Measurements from ENCODE around the gene STRBP. TPM values are rescaled to one million over a fixed set of nuclear protein-coding genes. Genes with fewer than 3 reads are reported as not detected.

STRBP gene
- total and polyA plus RNA-seq, 2 of the 8 experiments (the other 6 are each of a cell fraction or from before 2014, with no cell fraction given), result 29.7 to 105 TPM

DNA sequence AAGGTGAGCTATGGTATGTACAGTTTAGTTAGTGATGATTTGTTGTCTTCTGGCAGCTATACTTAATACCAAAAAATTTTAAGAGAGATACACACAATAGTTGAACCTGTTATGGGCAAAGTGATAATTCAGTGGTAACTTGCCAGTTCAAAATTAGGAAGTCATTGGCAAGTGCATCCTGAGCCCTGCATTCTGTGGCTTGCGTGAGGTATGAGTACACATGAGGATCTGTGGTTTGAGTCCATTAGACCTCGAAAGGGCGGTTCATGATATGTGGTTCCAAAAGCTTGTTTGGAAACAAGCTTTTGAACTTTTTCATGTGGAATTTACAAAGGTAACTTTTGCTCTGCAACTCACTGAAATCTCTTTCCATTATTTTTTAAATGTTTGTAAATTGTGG is 187.9 kb downstream of the STRBP start (continued):
- TF ChIP-seq, protein P1, sequence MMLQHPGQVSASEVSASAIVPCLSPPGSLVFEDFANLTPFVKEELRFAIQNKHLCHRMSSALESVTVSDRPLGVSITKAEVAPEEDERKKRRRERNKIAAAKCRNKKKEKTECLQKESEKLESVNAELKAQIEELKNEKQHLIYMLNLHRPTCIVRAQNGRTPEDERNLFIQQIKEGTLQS (IDR thresholded peaks at IDR 0.05; ENCODE audit: insufficient read depth, low read depth, low read length), result no peak
- TF ChIP-seq TAF7 (optimal IDR thresholded peaks at IDR 0.05; ENCODE audit: borderline replicate concordance, low read depth, low read length) (no peak), BCL11A (IDR thresholded peaks at IDR 0.05; ENCODE audit: low read depth in 2 of 2, low read length in 2 of 2) (no peak)
- TF ChIP-seq, protein P2, sequence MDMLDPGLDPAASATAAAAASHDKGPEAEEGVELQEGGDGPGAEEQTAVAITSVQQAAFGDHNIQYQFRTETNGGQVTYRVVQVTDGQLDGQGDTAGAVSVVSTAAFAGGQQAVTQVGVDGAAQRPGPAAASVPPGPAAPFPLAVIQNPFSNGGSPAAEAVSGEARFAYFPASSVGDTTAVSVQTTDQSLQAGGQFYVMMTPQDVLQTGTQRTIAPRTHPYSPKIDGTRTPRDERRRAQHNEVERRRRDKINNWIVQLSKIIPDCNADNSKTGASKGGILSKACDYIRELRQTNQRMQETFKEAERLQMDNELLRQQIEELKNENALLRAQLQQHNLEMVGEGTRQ (IDR thresholded peaks at IDR 0.05; ENCODE audit: low read length), result no peak

Measured in H1 (cell line).